H1 (cell line): ENCODE measurements around the gene FAM83F. TPM values are rescaled to one million over a fixed set of nuclear protein-coding genes. Genes with fewer than 3 reads are reported as not detected.

Experiments
- SIX5 ChIP-seq: IDR thresholded peaks from 2 replicates; pipeline ENCODE4 v1.6.1; 2011; ENCODE audit warnings: mild to moderate bottlenecking, low read depth, low read length
- TEAD4 ChIP-seq: IDR thresholded peaks from 2 replicates; pipeline ENCODE4 v1.6.1; 2012; ENCODE audit warnings: low read depth, low read length, inconsistent platforms, mixed read lengths
- polyA plus RNA-seq, 7 experiments: library from polyadenylated mRNA; depleted of rRNA in 3 of 7; stranded (reverse) in 5 of 7; unstranded in 2 of 7; fragments of >200 nt in 5 of 7; fragments of 200-250 nt in 2 of 7; gene quantifications; 1 replicate in 5 of 7; 2 replicates in 1 of 7; 4 replicates in 1 of 7; pipeline versions ENCODE4 v1.2.1 to v1.2.3, GENCODE V29; 2011 to 2013; ENCODE audit warnings: missing spikeins in 2 of 7, mixed read lengths in 2 of 7
- total RNA-seq: library from RNA; stranded (reverse); fragmentation: NEBNext Ultra II Directional; extraction: Animal tissue kit (Norgen Biotek cat#: 25700); gene quantifications from 2 replicates; pipeline ENCODE4 v1.2.1, GENCODE V29; 2021

Gene FAM83F
- total and polyA plus RNA-seq, 2 of the 8 experiments (the other 6 are each of a cell fraction or from before 2014, with no cell fraction given): 8.6 to 18.9 TPM

GRCh38 chr22:40071720-40072119 lies 77.0 kb downstream of the FAM83F start (continued):
- no peak for TF ChIP-seq TEAD4
- no peak for TF ChIP-seq SIX5
